Kasumi-1 (cell line): ENCODE data around the gene USP48.

ENCODE experiments used
- DNase-seq, 2 experiments: peaks; one replicate each; lab custom pipeline; 2025; lab: John Stamatoyannopoulos, UW

USP48 gene

DNA sequence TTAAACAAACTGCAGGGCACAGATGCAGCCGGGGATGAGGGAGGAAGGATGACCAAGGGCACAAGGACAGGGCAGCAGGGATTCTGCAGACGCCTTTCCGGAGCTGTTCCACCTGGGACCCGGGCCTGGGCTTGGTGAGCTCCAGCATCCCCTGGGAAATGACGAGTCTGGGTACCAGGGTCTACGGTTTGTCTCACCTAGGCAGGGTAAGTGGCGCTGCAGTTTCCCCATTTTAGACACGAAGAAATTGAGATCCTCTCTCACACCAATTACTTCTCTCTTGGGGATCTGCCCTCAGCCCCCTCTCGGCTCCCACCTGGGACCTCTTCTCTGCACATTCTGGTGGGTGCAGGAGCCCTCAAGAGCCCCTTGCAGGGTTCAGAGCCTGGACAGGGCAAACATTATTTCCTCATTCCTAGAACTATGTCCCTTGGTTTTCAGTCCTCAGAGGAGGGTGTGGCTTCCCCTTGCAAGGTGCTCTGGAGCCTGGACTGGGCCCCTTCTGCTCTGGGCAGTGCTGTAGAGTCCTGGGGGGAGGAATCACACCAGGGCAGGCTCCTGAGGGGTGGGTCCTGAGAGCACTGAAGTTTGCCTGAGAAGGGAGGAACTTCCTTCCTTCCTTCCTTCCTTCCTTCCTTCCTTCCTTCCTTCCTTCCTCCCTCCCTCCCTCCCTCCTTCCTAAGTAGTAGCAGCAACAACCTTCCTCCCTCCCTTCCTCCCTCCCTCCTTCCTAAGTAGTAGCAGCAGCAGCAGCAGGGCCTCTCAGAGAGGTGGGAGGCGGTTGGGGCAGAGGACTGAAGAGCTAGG lies 129.8 kb downstream of the USP48 start:
- DNase-seq: no peak

DNA sequence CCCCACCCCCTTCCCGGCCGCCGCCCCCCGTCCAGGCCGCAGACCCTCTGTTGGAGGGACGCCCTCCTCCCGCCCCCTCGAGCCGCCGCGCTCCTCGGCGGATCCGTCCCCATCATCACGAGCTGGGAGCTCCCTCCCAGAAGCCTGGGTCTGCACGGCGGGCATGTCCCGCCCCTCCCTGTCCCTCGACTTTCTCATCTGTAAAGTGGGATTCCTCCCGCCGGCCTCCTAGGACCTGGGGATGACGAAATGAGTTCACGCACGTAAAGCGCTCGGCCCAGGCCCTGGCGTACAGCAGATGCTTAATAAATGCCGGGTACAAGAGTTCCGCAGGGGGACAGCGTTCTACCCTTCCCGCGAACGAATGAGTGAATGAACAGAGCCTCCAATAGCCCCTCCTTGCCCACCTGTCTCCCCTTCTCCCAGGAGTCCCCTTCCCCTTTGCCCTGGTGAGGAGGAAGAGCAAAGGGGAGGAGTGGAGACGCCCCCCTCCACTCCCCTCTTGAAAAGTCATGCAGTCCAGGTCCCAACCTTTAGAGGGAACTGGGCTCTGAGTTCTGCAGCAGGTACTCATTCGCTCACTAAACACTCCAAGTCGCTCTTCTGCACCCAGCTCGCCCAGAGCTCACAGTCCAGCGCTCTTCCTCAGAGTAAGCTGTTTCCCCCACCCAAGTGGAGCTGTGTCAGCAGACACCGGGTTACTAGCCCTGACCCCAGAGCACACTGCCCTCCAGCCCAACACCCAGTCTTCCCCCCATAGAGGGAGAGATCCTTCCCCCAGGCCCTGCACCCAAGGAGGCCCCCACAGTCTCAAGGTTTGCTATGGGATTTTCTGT lies 130.6 kb downstream of the USP48 start:
- no peak for DNase-seq

DNA sequence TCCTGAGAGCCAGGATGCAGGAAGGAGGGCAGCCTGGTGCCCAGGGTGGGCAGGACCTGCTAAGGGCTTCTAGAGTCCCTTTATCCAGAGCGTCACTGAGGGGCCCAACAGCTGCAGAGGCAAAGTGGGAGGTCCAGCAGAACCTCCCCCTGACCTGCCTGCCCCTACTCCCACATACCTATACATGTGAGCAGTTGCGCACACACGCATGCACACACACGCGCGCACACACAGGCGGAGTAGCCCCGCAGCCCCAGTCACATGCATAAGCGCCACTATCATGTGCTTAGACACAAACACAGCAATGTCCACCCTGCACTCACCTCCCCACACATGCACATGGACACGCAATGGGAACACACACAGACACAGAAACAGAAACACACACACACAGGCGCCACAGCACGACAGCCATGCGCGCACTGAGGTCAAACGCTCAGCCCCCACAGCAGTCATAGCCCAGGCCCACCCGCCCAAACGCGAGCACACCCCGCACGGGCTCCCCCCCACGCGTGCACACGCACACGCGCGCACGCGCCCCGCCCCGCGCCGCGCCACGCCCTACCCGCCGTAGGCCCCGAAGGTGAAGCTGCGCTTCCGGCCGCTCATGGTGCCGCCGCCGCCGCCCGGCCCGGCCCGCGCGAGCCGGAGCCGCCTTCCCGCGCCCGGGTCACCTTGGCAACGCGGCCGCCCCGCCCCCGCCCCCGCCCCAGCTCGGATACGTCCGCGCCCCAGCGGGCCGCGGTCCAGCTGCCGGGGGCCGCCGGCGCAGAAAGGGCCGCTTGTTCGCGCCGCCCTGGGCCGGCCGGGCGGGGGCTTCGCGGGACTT lies 131.5 kb downstream of the USP48 start:
- DNase-seq: no peak

DNA sequence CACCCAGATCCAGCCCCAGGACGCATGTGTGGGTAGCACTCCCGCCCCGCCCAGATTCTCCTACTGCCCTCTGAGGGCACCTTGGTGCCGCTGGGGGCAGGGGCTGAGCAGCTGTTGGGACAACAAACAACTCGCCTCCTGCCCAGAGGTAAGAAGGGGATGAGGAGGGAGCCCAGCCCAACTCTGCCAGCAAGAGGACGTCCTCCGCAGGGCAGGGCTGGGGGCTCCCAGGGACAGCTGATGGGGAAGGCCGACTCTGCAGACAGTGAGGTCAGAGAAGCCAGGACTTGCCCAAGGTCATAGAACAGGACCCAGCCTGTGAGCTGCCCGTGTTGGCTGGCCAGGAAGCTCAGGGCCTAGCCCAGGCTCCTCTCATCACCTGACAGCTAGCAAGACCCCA lies 132.5 kb downstream of the USP48 start:
- DNase-seq: no peak

DNA sequence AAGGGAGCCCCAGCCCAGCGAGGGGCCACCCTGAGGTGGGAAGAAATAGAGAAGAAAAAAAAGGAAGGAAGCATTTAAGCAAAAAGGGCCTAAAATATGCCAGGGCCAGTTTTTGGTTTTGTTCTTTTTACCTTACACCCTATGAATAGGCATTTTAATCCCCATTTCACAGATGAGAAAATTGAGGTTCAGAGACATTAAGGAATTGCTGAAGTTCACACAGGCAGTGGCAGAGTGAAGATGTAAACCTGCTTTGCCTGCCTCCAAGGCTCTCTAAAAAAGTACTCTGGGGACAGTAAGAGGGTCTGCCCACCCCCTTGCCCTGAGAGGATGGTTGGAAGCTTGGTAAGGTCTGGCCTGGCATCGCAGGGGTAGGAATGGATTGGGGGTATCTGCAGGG lies 133.6 kb downstream of the USP48 start:
- DNase-seq: no peak

DNA sequence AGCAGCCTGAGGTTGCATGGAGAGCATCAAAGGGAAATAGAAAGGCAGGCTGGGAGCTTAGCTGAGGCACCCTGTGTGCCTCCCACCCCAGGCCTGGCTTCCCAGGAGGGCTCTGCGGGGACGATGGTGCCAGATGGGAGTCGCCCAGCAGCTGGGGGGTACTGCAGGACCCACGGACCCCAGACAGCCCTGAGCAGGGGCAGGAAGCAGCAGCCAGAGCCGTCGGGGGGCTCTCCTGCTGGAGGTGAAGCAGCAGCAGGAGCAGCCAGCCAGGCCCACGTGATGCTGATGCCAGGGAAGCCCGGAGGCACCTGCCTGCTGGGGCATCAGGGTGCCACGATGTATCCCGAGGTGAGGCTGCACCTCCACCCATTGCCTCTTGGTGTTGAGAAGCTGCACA lies 134.2 kb downstream of the USP48 start:
- no peak for DNase-seq

DNA sequence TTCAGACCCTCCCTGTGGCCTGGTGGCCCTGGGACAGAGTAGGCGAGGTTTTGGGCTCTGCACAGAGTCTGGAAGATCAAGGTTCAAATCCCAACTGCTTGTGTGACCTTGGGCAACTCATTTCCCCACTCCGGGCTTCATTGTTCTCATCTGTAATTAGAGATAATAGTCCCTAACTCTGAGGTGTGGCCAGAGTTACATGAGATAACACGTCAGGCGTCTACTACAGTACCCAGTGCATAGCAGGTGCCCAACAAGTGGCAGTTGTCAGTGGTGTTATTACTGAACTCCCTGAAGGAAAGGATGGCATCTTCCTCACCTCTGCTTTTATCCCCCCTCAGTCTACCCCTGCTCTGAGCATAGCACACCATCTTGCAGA lies 134.6 kb downstream of the USP48 start:
- DNase-seq: no peak

DNA sequence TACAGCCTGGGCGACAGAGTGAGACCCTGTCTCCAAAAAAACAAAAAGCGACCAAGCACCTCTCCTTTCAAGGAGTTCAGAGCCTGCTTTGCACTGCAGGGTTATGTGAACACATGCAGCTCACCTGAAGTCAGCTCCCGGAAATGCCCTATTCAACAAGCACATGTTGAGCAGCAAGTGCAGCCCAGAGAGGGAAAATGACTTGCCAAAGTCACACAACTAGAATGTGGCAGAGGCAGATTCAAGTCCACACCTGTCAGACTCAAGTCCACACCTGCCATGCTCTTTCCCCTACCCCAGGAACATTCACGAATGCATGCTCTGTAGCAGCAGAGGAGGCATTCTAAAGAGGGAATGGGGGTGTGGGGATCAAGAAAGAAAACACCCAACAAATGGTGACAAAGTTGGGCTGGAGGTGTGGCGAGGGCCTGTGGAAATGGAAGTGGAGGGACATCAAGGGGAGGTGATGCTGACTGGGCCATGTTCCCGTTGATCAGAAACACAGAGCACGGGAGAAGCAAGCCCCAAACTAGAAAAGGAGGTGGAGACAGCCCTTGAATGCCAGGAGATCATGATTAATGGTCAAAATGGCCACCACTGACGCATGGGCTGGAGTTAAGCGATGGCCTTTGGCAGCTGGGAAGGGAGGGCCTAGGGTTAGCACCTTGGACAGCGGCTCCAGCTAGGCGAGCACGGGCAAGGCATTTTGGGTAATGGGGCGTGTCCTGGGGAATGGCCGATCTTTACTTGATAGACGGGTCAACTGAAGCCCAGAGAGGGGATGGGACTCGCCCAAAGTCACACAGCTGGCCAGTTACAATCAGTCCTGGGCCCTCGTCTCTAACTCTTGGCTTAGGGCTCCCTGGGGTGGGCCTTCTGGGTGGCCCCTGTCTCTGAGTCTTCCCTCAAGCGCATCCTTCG lies 135.3 kb downstream of the USP48 start:
- DNase-seq: peak; percentile 42 to 59

DNA sequence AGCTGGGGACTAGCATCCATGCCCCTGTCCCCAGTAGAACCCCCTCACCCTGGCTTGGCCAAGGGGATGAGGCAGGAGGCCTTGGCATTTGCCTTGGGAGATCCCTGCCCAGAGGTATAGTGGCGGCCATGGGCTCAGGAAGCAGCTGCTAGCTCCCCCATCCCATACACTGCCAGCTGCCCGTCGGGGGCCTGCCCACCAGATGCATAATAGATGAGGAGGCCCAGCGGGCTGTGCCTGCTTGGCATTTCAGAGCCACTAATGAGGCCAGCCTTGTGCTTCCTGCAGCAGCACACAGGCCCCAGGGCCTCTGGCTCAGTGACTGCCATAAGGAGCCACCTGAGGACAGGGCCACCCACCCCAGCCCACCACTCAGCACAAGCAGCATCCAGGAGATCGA lies 137.4 kb downstream of the USP48 start:
- no peak for DNase-seq

DNA sequence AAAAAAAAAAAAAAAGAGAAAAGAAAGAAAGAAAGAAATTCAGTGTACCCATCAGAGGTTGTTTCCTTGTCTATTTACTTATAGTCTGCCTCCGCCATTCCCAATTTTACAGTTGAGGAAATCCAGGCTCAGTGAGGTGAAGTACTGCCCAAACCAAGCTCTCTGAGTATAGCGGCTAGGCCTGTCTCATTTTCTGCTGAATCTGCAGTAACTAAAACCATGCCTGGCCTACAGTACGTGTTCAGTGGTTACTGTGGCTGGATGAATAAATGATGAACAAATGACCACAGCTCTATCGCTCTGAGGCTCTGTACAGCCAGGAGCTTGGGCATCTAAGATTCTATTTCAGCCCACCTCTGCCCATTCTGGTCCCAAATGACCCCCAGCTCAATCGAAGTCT lies 138.0 kb downstream of the USP48 start:
- DNase-seq: no peak

DNA sequence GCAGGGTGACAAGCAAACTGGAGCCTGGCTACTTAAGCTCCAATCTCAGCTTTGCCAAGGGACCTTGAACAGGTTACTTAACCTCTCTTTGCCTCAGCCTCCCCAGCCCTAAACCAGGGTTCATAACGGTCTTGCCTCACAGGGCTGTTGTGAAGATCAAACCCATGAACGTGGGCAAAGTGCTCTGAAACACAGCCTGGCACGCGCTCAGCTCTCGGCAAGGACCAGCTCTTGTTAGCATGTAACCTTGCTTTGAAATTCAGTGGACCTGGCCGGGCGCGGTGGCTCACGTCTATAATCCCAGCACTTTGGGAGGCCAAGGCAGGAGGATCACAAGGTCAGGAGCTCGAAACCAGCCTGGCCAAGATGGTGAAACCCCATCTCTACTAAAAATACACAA lies 138.6 kb downstream of the USP48 start:
- no peak for DNase-seq

DNA sequence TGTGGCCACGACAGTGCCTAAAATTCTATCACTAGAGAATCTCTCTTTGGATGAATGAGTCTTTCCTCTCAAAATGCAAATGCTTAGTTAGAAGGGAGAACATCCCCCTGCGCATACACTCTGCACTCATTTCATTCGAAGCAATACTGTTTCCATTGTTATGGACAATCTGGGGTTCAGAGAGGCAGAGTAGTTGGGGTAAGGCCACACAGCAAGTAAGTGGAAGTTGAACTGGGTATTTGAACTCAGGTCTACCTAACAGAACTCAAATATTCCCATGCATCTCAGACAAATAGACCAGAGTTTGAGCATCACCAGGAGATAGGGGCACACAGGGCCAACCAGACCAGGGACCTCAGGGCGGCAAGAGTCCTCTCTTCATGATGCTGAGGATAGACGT lies 139.3 kb downstream of the USP48 start:
- DNase-seq: no peak

DNA sequence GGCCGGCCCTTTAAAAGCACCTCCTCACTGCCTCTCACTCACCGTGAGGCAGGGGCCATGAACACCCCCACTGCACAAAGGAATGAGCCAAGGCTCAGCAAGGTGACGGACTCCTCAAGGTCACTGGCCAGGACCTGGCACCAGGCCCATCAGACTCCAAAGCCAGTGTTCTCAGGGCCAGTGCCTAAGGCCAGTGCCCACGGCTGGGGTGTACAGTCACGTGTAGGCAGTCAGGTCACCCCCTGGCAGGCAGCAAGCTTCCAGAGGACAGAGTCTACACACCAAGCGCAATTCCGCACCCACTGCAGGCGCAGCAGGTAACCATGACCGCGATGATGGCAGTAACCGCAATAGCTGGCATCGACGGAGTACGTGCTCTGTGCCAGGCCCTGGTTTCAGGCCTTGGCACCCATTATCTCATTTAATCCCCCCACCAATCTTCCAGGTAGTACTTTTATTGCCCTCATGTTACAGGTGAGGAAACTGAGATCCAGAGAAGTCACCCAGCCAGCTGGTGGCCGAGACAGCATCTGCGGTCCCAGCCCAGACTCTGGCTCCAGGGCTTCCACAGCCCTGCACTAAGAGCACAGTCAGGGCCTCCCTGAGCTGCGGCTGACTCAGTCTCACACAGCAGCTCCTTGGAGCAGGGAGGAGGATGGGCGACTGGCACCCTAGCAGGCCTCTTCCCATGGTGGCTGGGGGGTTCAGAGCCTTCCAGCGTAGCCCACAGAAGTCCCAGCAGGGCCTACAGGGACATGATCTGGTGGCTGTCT lies 140.8 kb downstream of the USP48 start:
- no peak for DNase-seq

DNA sequence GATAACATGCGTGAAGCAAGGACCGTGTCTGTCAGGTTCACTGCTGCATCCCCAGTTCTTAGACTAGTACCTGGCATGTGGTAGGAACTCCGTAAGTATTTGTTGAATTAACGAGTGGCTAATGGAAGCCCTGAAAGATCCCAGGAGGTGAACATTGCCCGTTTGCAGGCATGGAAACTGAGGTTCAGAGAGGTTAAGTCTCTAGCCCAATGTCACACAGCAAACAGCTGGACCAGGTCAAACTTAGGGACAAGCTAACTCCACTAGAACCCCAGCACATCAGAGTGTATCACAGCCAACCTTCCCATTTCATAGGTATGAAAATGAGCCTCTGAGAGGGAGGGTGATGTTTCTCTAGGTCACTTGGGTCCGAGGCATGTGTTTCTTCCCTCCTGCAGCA lies 141.4 kb downstream of the USP48 start:
- no peak for DNase-seq

DNA sequence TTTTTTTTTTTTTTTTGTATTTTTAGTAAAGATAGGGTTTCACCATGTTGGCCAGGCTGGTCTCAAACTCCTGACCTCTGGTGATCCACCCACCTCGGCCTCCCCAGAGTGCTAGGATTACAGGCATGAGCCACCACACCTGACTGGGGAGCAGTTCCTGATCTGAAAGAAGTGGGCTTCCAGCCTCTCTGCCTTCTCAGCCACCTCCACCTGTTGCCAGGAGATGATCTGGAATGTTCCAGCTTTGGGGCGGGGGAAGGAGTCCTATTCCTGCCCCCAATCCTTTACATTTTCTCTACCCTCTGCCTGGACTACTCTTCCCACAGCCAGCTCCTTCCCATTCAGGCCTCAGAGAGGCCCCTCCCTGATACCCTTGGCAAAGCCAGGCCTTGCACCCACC lies 141.9 kb downstream of the USP48 start:
- DNase-seq: no peak

DNA sequence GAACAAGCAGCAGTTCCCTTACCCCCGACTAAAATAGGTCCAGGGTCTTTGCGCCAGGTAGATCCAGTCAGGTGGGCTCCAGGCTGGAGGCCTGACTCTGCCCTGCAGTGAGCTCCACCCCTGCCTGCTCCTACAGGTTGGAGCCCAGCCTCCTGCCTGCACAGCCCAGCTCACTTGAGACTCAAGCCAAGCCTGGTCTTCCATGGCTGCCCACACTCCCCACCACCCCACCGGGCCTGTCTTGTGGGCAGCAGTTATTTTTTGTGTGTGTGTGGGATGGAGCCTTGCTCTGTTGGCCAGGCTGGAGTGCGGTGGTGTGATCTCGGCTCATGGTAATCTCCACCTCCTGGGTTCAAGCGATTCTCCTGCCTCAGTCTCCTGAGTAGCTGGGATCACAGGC lies 142.3 kb downstream of the USP48 start:
- no peak for DNase-seq

DNA sequence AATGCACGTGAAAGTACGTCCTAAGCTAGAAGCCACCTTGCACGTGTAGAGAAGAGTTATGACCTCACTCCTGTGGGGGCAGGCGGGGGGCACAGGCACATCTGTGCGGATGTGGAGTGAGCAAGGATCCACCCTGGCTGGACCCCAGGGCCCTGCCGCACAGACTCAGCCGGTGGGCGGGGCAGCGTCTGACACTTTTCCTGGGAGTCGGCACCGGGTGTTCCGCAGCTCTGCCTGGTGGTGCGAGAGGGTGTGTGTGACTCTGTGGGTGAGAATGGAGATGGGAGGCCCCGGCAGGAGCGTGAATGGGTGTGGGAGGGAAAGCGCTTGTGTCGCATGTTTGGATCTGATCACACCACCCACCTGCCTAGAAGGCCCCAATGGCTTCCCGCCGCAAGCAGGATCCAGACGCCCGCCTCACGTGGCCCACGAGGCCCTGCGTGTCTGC lies 143.3 kb downstream of the USP48 start:
- no peak for DNase-seq

DNA sequence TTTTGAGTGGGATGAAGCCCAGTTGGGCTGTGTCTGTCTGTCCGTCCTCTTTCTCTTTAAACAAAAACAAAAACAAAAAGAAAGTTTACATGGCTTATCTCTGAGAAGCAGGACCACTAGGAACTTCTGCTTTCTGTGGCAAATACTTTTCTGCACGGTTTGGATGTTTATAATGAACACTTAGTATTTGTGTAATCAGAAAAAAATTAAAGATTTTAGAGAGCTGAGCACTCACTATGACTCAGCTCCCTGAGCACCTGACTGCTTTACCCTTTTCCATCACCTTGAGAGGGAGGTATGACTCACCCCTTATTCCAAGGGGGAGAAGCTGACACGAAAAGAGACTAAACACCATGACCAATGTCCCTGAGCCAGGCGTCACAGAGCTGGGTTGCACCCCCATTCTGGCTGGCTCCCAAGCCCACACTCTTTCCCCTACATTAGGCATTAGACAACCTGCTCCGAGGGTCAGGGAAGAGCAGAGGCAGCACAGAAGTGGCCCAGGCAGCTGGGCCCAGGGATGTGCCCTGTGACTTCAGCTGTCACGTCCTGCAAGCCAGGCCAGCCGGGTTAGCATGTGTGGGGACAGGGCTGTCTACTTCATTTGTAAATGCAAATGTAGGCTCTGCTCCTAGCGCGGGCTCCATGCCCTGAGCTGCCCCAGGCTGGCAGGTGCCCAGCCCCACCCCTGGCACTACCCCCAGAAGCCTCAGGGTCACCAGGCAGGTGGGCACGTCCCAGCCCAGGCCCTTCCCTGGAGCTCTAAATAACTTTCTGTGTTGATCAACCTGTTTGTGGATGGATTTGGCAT lies 144.2 kb downstream of the USP48 start:
- peak; percentile 17 to 29 for DNase-seq

DNA sequence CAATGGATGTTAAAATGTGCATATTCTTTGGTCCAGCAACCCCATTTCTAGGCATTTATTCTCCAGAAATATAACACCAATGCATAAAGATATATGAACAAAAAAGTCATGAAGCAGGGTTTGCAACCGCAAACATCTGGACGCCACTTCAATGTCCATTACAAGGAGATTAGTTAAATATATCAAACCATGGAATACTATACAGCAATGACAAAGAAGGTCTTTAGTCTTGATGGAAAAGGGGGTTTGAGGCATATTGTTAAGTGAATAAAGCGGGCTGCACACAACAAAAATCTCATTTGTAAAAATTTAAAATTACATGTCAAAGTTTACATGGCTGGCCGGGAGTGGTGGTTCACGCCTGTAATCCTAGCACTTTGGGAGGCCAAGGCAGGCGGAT lies 145.4 kb downstream of the USP48 start:
- no peak for DNase-seq

DNA sequence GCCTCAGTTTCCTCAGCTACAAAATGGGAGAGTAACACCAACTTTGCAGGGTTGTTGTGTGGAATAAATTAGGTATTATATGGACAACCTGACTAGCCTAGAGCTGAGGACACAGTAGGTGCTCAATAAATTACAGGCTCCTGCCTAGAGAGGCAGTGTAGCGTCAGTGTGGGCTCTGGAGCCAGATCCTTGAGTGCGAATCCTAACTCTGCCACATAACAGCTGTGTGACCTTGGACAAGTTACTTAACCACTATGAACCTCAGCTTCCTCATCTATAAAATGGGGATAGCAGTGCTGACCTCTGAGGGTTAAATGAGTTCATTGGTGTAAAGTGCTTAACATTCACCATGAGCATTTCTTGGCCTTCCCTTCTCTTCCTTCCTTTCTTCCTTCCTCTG lies 146.9 kb downstream of the USP48 start:
- no peak for DNase-seq
